ENCODE results near the gene TOP3A.

The TOP3A gene

DNA sequence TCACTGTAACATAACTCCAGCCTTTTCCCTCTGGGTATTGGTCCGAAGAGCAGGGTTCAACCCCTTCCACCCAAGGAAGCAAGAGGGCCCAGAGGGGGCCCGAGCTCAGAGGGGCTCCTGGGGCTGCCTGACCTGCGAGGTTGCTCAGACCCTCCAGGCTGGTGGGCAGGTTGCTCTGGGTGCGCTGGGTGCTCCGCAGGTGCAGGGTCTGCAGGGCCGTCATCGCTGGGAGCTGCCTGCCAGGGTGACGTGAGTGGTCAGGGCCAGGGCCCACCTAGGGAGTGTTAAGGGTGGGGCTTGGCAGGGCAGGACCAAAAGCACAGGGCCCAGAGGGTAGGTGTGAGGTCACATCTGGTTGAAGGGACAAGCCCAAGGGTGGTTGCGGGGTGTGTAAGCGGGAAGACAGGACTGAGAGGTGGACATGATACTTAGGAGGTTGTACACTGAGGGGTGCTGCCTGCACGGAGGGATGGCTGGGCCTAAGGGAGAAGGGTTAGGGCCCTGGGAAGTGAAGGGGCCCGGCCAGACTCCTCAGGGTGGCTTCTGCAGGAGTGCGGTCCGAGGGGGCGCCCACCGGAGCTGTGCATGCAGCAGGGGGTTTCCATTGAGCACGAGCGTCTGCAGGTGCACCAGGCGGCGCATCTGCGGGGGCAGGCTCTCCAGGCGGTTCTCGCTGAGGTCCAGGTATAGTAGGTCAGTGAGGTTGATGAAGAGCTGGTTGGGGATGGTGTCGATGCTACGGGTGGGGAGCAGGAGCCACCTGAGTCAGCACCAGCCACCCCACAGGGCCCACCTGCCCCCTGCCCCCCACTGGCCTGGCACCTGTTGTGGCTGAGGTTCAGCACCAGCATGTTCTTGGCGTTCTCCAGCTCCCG is 60.6 kb downstream of the TOP3A start:
- DNase-seq: no peak

DNA sequence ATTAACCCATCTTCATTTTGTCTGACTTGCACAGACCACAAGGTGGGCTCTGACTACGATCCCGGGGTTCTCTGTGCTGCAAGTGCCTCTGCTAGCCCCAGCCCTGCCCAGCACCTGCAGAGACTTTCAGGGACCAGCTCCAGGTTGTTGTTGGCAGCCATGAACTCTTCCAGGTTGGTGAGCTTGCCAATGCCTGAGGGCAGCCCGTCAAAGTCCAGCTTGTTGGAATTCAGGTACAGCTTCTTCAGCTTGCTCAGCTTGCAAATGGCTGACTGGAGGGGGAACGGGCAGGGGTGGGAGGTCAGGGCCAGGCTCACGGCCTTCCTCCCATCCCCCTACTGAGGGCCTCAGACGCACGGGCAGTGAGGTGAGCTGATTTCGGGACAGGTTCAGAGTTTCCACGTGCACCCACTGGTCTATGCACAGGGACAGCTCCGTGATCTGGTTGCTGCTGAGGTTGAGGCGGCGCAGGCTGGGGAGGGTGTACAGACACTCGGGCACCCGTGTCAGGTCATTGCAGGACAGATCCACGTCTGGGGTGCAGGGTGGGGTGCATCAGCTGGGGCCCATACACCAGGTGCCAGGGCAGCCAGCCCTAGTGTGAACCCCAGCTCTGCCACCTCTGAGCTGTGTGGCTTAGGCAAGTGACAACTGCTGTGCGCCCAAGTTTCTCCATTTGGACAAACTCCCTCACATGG is 61.5 kb downstream of the TOP3A start:
- DNase-seq: no peak

GRCh38 chr17:18252160-18252559 is 62.6 kb downstream of the TOP3A start:
- DNase-seq: no peak

- no peak for DNase-seq
These were observed 63.6 kb downstream of the TOP3A start for GRCh38 chr17:18251204-18251603.

DNA sequence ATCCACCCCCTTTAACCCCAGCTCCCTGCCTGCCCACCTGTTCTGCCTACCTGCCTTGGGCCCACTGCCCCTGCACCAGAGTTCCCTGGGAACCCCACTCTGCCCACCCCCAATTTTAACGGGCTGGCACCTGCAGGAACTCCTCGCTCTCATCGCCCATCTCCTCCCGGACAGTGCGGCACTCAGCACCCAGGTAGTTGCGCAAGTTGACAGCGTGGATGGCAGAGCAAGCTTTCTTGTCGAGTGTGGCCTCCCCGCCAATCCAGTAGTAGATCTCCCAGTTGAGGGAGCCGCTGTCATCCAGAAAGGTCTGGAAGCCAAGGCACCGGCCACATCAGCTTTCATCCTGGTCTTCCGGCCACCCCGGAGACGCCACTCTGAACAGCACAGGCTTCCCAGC is 64.1 kb downstream of the TOP3A start:
- no peak for DNase-seq

DNA sequence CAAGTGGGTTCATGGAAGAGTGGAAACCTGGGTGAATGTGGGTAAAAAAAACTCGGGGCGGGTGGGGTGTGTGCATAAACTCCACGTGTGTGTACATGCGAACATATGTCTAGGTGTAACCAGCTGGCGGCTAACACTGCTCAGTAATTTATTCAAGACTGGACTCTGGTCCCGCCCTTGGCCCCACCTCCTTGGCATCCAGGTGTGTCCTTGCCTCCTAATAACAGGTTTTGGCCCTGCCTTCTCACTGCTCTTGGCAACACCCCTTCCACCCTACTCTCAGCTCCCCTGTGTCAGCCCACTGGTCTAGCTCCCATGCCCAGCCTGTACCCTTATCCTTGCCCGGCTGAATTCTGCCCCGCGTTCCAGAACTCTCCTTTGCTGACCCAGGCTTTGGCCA is 64.5 kb downstream of the TOP3A start:
- no peak for DNase-seq

- DNase-seq: no peak
These were observed 66.0 kb downstream of the TOP3A start for GRCh38 chr17:18248811-18249210.

DNA sequence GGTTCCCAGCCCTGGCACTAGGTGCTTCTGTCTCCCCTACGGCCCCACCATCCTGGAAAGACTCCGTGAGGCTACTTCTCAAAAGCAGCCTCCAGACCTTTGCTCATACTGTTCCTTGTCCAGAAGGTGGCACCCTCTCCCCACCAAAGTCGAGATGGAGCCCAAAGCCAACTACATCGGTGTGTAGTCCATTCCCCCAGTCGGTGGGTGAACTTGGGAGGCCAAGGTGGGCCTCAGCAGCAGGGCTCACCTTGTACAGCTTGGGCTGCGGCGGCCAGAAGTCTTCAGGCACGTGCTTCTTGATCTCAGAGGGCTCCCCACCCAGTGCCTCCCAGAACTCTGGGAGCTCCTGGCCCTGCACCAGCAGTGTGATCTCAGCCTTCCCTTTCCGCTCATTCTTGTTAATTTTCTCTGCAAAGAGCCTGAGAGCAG is 66.5 kb downstream of the TOP3A start:
- peak; percentile 11 to 36 for DNase-seq

DNA sequence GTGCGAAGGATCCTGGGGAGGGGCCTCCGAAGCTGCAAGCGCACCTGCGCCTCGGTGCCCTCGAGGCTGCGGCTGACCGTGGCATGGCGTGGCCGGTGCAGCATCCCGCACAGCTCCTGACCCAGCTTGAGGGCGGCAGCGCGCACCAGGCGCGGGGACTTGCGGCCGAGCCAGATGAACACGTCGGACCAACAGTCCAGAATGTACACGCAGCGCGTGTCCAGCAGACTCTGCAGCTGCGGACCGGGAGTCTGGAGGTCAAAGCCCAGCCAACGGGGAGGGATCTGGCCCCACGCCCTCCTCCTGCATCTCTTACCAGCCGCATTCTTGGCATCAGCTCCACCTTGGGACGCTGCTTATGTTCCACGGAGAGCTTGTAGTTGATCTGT is 67.2 kb downstream of the TOP3A start:
- DNase-seq: no peak

- no peak for DNase-seq
These were observed 67.7 kb downstream of the TOP3A start for GRCh38 chr17:18246880-18247612.

- DNase-seq: no peak
These were observed 68.6 kb downstream of the TOP3A start for GRCh38 chr17:18246109-18246725.

GRCh38 chr17:18245038-18245776 is 69.6 kb downstream of the TOP3A start:
- no peak for DNase-seq

DNA sequence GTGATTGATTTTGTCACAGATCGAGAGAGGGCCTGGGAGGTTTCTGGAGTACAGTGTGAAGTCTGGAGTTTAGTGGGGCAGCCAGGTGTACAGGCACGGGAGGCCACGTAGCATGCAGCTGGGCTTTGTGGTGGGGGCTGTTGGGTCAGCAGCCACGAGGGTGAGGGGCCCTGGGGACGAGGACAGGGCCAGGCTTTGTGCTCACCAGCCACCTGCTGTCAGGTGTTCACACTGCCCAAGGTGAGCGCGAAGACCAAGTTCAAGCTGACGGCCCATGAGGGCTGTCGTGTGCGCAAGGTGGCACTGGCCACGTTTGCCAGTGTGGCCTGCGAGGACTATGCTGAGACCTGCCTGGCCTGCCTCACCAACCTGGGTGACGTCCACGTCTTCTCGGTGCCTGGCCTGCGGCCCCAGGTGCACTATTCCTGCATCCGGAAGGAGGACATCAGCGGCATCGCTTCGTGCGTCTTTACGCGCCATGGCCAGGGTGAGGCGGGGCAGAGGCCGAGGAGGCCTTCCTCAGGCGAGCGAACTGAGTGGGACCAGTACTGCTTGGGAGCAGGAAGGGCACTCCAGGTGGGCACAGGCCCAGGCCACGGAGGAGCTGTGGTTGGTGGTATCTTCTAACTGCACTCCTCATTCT is 73.4 kb downstream of the TOP3A start:
- no peak for DNase-seq

DNA sequence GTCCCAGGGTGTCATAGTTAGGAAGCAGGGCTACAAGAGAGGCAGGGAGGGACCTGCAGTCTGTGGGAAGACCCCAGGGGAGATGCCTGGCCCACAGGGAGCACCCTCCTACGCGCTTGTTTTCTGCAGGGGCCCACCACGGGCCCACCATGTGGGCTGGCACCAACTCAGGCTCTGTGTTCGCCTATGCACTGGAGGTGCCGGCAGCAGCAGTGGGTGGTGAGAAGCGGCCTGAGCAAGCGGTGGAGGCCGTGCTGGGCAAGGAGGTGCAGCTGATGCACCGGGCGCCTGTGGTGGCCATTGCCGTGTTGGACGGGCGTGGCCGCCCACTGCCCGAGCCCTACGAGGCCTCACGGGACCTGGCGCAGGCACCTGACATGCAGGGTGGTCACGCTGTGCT is 74.3 kb downstream of the TOP3A start:
- no peak for DNase-seq

- DNase-seq: no peak
These were observed 76.5 kb downstream of the TOP3A start for GRCh38 chr17:18238299-18238698.

- no peak for DNase-seq
These were observed 77.3 kb downstream of the TOP3A start for GRCh38 chr17:18237461-18237860.

GRCh38 chr17:18236494-18236893 is 78.3 kb downstream of the TOP3A start:
- DNase-seq: no peak

DNA sequence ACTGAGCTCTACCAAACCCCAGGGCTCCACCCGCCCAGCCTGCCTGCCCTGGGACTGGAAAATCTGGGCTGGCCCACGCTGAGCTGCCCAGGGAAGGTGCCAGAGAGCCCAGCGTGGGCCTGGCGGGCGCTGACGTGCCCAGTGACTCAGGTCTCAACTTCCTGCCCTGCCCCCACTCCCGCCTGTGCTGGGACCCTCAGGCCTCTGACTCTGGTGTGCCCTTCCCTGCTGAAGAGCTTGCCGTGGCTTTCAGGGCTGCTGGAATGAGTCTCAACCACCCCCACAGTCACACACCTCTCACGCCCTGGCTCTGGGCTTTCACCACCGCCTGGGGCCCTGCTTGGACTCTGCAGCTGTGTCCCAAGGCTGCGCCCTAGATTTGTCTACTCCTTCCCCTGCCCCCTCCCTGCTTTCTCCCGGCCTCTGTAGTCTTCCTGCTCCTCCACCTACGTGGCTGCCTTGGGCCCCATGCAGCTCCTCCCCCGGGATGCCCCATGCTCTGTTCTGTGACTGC is 79.0 kb downstream of the TOP3A start:
- no peak for DNase-seq

- DNase-seq: no peak
These were observed 79.9 kb downstream of the TOP3A start for GRCh38 chr17:18234853-18235380.

GRCh38 chr17:18233803-18234518 is 80.8 kb downstream of the TOP3A start:
- DNase-seq: no peak

- DNase-seq: no peak
These were observed 83.6 kb downstream of the TOP3A start for GRCh38 chr17:18231164-18231563.

Measured in AML-193 (cell line).